ENCODE results near the gene VMO1. TPM values are rescaled to one million over a fixed set of nuclear protein-coding genes. Genes with fewer than 3 reads are reported as not detected.

Gene VMO1
- total and polyA plus RNA-seq, 4 donors, result 1.7 to 9.1 (median 3.9) TPM

GRCh38 chr17:4744999-4745969 lies 40.9 kb downstream of the VMO1 start:
- no peaks in the 10 kb centered on the region for H3K27me3 ChIP-seq (ENCODE audit: control insufficient read depth in 4 of 4, insufficient read depth in 4 of 4, low read length in 3 of 4)
- H3K36me3 ChIP-seq (ENCODE audit: control insufficient read depth in 4 of 4, insufficient read depth in 3 of 4, low read depth in 1 of 4, low read length in 3 of 4), result no peaks in the 10 kb centered on the region
- no peak overlapping the region for H3K4me3 ChIP-seq (ENCODE audit: low read depth in 1 of 3, low read length in 3 of 3)
- TF ChIP-seq ZBTB33 (IDR thresholded peaks at IDR 0.05) (no peak), HNF4A (conservative IDR thresholded peaks at IDR 0.05) (no peak), NR2F2 (IDR thresholded peaks at IDR 0.05) (no peak), TAF1 (conservative IDR thresholded peaks at IDR 0.05) (no peak), GABPA (IDR thresholded peaks at IDR 0.05 in 1 of 2, conservative IDR thresholded peaks at IDR 0.05 in 1 of 2) (no peak), REST (IDR thresholded peaks at IDR 0.05) (no peak), FOXA1 (IDR thresholded peaks at IDR 0.05) (no peak), FOXA2 (IDR thresholded peaks at IDR 0.05) (no peak), EGR1 (IDR thresholded peaks at IDR 0.05; ENCODE audit: low read depth in 2 of 2) (no peak), SP1 (IDR thresholded peaks at IDR 0.05) (no peak), MAX (IDR thresholded peaks at IDR 0.05) (no peak), YY1 (IDR thresholded peaks at IDR 0.05) (no peak), CTCF (IDR thresholded peaks at IDR 0.05; ENCODE audit: low read depth, low read length, missing input control) (no peak), JUND (IDR thresholded peaks at IDR 0.05) (no peak), RAD21 (IDR thresholded peaks at IDR 0.05) (no peak), HNF4G (IDR thresholded peaks at IDR 0.05) (no peak), RXRA (IDR thresholded peaks at IDR 0.05) (no peak)
- TF ChIP-seq, protein P1, sequence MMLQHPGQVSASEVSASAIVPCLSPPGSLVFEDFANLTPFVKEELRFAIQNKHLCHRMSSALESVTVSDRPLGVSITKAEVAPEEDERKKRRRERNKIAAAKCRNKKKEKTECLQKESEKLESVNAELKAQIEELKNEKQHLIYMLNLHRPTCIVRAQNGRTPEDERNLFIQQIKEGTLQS (IDR thresholded peaks at IDR 0.05), result no peak
- H3K9me3 ChIP-seq (ENCODE audit: control insufficient read depth in 4 of 4, low read length in 3 of 4), result no peaks in the 10 kb centered on the region
- DNase-seq (ENCODE audit: low spot score), result no peak
- H3K27ac ChIP-seq (ENCODE audit: low read depth in 1 of 2, low read length in 2 of 2), result no peak overlapping the region
- H3K9ac ChIP-seq (ENCODE audit: low read depth in 1 of 2, low read length in 2 of 2), result no peak overlapping the region
- 24% methylated on average over 51 of the region's 51 CpGs for WGBS
- peaks cover 0 to 2% (median 0%) of the 10 kb centered on the region in 4 donors for H3K4me1 ChIP-seq (ENCODE audit: control insufficient read depth in 4 of 4, insufficient read depth in 4 of 4, low read length in 3 of 4)

Data from liver (tissue), 9 donors.